ENCODE results near the gene DCAF8L2.
"Not testable (repeated sequence)": the region's sequence is repeated elsewhere in the genome, so short reads cannot be mapped to it uniquely, and the experiment has no call there.

DCAF8L2 gene

GRCh38 chrX:27680726-27681125 lies 90.6 kb downstream of the DCAF8L2 start:
- DNase-seq = no peak

GRCh38 chrX:27683566-27684208 lies 93.5 kb downstream of the DCAF8L2 start:
- DNase-seq = peak; percentile 33

GRCh38 chrX:27694667-27695066 lies 104.5 kb downstream of the DCAF8L2 start:
- no peak for DNase-seq

GRCh38 chrX:27706526-27706925 lies 116.4 kb downstream of the DCAF8L2 start:
- no peak for DNase-seq

GRCh38 chrX:27715610-27716009 lies 125.5 kb downstream of the DCAF8L2 start:
- no peak for DNase-seq

GRCh38 chrX:27728291-27728690 lies 138.1 kb downstream of the DCAF8L2 start:
- DNase-seq = no peak

- no peak for DNase-seq
These were observed 141.8 kb downstream of the DCAF8L2 start for GRCh38 chrX:27731962-27732361.

- no peak for DNase-seq
These were observed 145.8 kb downstream of the DCAF8L2 start for GRCh38 chrX:27735914-27736313.

GRCh38 chrX:27740933-27741332 lies 150.8 kb downstream of the DCAF8L2 start:
- no peak for DNase-seq

- not testable (repeated sequence) for DNase-seq
These were observed 153.4 kb downstream of the DCAF8L2 start for GRCh38 chrX:27743521-27743920.

- no peak for DNase-seq
These were observed 156.4 kb downstream of the DCAF8L2 start for GRCh38 chrX:27746516-27746915.

GRCh38 chrX:27750298-27750697 lies 160.2 kb downstream of the DCAF8L2 start:
- not testable (repeated sequence) for DNase-seq

GRCh38 chrX:27751976-27752375 lies 161.8 kb downstream of the DCAF8L2 start:
- DNase-seq = no peak

GRCh38 chrX:27765718-27766117 lies 175.6 kb downstream of the DCAF8L2 start:
- DNase-seq = no peak

- DNase-seq = no peak
These were observed 177.2 kb downstream of the DCAF8L2 start for GRCh38 chrX:27767387-27767786.

- DNase-seq = no peak
These were observed 185.8 kb downstream of the DCAF8L2 start for GRCh38 chrX:27775984-27776383.

- DNase-seq = no peak
These were observed 206.6 kb downstream of the DCAF8L2 start for GRCh38 chrX:27796640-27797257.

- DNase-seq = no peak
These were observed 207.4 kb downstream of the DCAF8L2 start for GRCh38 chrX:27797575-27797974.
